GM23248 (cell line): ENCODE measurements around the gene CFAP100.

Experiments
- EZH2 ChIP-seq: fragments of 200-600 bp; sonication (generic); IDR thresholded peaks from 2 replicates; pipeline ENCODE4 v1.6.1; 2018; ENCODE audit warnings: antibody characterized with exemption, mild to moderate bottlenecking; ENCODE audit not compliant: insufficient read depth, poor library complexity, severe bottlenecking
- EZH2phosphoT487 ChIP-seq: fragments of 200-600 bp; sonication (generic); IDR thresholded peaks from 2 replicates; pipeline ENCODE4 v1.6.1; 2018; ENCODE audit warnings: antibody characterized with exemption, moderate library complexity, mild to moderate bottlenecking, low read depth; ENCODE audit not compliant: insufficient read depth

DNA sequence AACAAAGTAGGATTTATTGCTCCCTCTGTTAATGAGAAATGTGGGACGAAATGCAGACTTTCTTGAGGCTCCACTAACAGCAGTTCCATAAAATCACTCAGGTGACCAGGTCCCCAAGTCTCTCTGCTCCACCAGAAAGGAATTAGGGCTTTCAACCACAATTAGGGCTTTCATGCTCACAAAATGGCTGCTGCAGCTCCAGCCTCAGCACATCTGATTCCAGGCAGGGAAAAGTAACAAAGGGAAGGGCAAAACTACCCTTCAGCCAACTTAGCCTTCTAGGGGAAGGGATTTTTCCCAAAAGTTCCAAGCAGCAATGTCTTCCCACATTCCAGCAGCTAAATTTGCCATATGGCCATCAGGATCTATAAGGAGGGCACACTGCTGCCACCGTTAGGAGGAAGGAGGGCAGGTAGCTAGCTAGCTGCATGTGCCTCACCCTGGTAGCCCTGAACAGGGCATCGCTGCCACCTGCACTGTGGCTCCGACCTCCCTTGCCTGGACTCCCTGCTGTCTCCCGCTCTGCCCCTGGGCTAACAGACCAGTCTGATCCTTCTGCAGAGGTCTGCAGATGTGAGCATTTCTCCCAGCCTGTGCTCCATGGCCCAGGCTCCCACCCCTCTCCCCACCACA is 12.8 kb downstream of the CFAP100 start:
- TF ChIP-seq EZH2phosphoT487 (no peak), EZH2 (no peak)
